GM12878 (cell line): Measurements from ENCODE around the gene PCP4L1. TPM values are rescaled to one million over a fixed set of nuclear protein-coding genes. Genes with fewer than 3 reads are reported as not detected.

Source experiments
- ATAC-seq: fragments of 200-7000 bp; cut with Tn5 transposase; 3 replicates; pipeline ENCODE4 v1.9.1; 2020; ENCODE audit warnings: mild to moderate bottlenecking, moderate library complexity
- BruUV-seq: library from RNA; stranded (reverse); fragments of 400-500 nt; replicated peaks from 2 replicates; lab custom pipeline; 2021; lab: Mats Ljungman, UMichigan
- CTCF ChIA-PET: fragments of 300-600 bp; sonication (Branson Sonifier 250); formaldehyde crosslinking; extraction: SDS; loops from one replicate; lab custom pipeline; 2021; ENCODE audit warnings: inconsistent platforms; lab: Yijun Ruan, JAX
- POLR2A ChIA-PET: fragments of 350-600 bp; formaldehyde crosslinking; extraction: SDS; loops from one replicate; lab custom pipeline; 2021; ENCODE audit warnings: inconsistent platforms; lab: Charles Lee
- RAD21 ChIA-PET: fragments of 300-600 bp; sonication (Branson Sonifier 250); formaldehyde crosslinking; loops from one replicate; lab custom pipeline; 2023; ENCODE audit warnings: antibody characterized with exemption; ENCODE audit not compliant: unreplicated experiment; lab: Charles Lee
- SMC1A ChIA-PET: fragments of 300-600 bp; sonication (Branson Sonifier 250); formaldehyde crosslinking; loops from one replicate; lab custom pipeline; 2023; ENCODE audit not compliant: unreplicated experiment, uncharacterized antibody; lab: Charles Lee
- DNase-seq: peaks from one replicate; pipeline ENCODE4 v3.0.0-alpha.2; 2011; ENCODE audit warnings: low read depth, low spot score
- FAIRE-seq: peaks from 3 replicates; lab custom pipeline; 2011; peaks lifted over from hg19 to GRCh38; lab: Jason Lieb, UNC
- H2AFZ ChIP-seq: 2 replicates; pipeline ENCODE4 v1.6.0; 2011; ENCODE audit warnings: low read depth, low read length, control low read depth; ENCODE audit not compliant: control insufficient read depth
- H3K27ac ChIP-seq: 2 replicates; pipeline ENCODE4 v1.5.1; 2011; ENCODE audit warnings: control low read depth; ENCODE audit not compliant: control insufficient read depth, insufficient read depth
- H3K27me3 ChIP-seq, 2 experiments: replicated peaks in 1 of 2; 2 replicates each; pipeline versions ENCODE4 v1.6.0 to v1.6.1; 2011; ENCODE audit warnings: low read length in 1 of 2; ENCODE audit not compliant: control insufficient read depth in 2 of 2, insufficient read depth in 2 of 2
- H3K36me3 ChIP-seq, 2 experiments: 2 replicates each; pipeline ENCODE4 v1.5.1; 2011; ENCODE audit warnings: low read length in 1 of 2; ENCODE audit not compliant: control insufficient read depth in 2 of 2, insufficient read depth in 2 of 2
- H3K4me1 ChIP-seq: 2 replicates; pipeline ENCODE4 v1.6.1; 2011; ENCODE audit warnings: mild to moderate bottlenecking, low read length, moderate library complexity, mixed read lengths; ENCODE audit not compliant: control insufficient read depth, insufficient read depth
- H3K4me2 ChIP-seq: 2 replicates; pipeline ENCODE4 v1.6.0; 2011; ENCODE audit warnings: control low read depth; ENCODE audit not compliant: control insufficient read depth, insufficient read depth
- H3K4me3 ChIP-seq: fragments of 200-600 bp; sonication (generic); 2 replicates; pipeline ENCODE4 v1.5.1; 2016
- H3K79me2 ChIP-seq: 2 replicates; pipeline ENCODE4 v1.6.0; 2011; ENCODE audit warnings: low read length; ENCODE audit not compliant: control insufficient read depth, insufficient read depth
- H3K9ac ChIP-seq: 2 replicates; pipeline ENCODE4 v1.8.0; 2011; ENCODE audit warnings: low read length, control low read depth, mixed read lengths; ENCODE audit not compliant: control insufficient read depth, insufficient read depth
- H3K9me3 ChIP-seq: replicated peaks from 3 replicates; pipeline ENCODE4 v1.5.1; 2011; ENCODE audit warnings: mild to moderate bottlenecking, low read length; ENCODE audit not compliant: control insufficient read depth, insufficient read depth
- H4K20me1 ChIP-seq: 2 replicates; pipeline ENCODE4 v1.6.0; 2011; ENCODE audit not compliant: control insufficient read depth, insufficient read depth
- JUNB ChIP-seq: IDR thresholded peaks from 2 replicates; pipeline ENCODE4 v1.6.1; 2016; ENCODE audit warnings: antibody characterized with exemption, mild to moderate bottlenecking
- MAX ChIP-seq: IDR thresholded peaks from 2 replicates; pipeline ENCODE4 v1.6.1; 2012; ENCODE audit warnings: low read depth, low read length, improper control_type of control experiment
- SP1 ChIP-seq: IDR thresholded peaks from one replicate; pipeline ENCODE4 v1.6.1; 2011; ENCODE audit warnings: low read depth, low read length
- ZBTB40 ChIP-seq: fragments of 450-650 bp; IDR thresholded peaks from 2 replicates; pipeline ENCODE4 v1.6.1; 2016; ENCODE audit warnings: mild to moderate bottlenecking, moderate library complexity, borderline replicate concordance
- ZNF592 ChIP-seq: fragments of 450-650 bp; IDR thresholded peaks from 2 replicates; pipeline ENCODE4 v1.6.1; 2017; ENCODE audit warnings: mild to moderate bottlenecking, moderate library complexity
- WGBS: methylation state at CpG from one replicate; pipeline ENCODE4 v1.1.6; 2016; ENCODE audit warnings: low lambda C conversion rate; ENCODE audit not compliant: insufficient replicate concordance, insufficient coverage; ENCODE audit errors: missing lambda C conversion rate; 5-methylcytosine and 5-hydroxymethylcytosine counted together
- in situ Hi-C: fragments of 300-500 bp; cut with MboI; formaldehyde crosslinking; loops from 9 replicates; pipeline ENCODE4 v1.14.3; 2018; ENCODE audit warnings: mixed read lengths
- intact Hi-C: fragments of 100-400 bp; cut with micrococcal nuclease; formaldehyde crosslinking; loops from one replicate; pipeline ENCODE4 v1.14.2; 2022; ENCODE audit not compliant: unreplicated experiment
- polyA plus RNA-seq, 11 experiments: library from polyadenylated mRNA; depleted of rRNA in 4 of 11; unstranded in 6 of 11; stranded (reverse) in 5 of 11; fragments of >200 nt; fragmentation: Nextera tagmentation in 4 of 11; fragmentation: Illumina TruSeq in 1 of 11; extraction: Ambion mirVana in 4 of 11; extraction: Trizol in 1 of 11; gene quantifications; 1 replicate in 1 of 11; 2 replicates in 10 of 11; pipeline versions ENCODE4 v1.2.1 to v1.2.3, GENCODE V29; 2011 to 2016; ENCODE audit warnings: inconsistent platforms in 2 of 11, missing spikeins in 2 of 11, low read depth in 1 of 11
- total RNA-seq, 4 experiments: library from RNA; depleted of rRNA in 3 of 4; stranded (reverse); fragments of >200 nt in 3 of 4; fragmentation: Illumina TruSeq in 1 of 4; extraction: Trizol in 1 of 4; gene quantifications; 2 replicates each; pipeline versions ENCODE4 v1.2.1 to v1.2.3, GENCODE V29; 2013 to 2021

PCP4L1 gene
- total and polyA plus RNA-seq, 10 of the 15 experiments (the other 5 are each of a cell fraction or from before 2014, with no cell fraction given) = 1.0 to 5.2 (median 2.8) TPM

- ChIA-PET RAD21 (interaction anchor here (0.7 kb wide), 2 partner anchors 36 to 40 kb away, joined by 3 read pairs; no protein-coding TSS in a partner anchor), POLR2A (interaction anchor here (0.6 kb wide), 1 partner anchor 17 kb away, joined by 3 read pairs; no protein-coding TSS in a partner anchor), SMC1A (interaction anchor here (0.6 to 0.8 kb wide), 3 partner anchors 9 to 37 kb away, joined by 3 read pairs; no protein-coding TSS in a partner anchor), CTCF (interaction anchor here (1.3 to 2.0 kb wide), 2 partner anchors 21 to 65 kb away, joined by 3 to 7 read pairs; no protein-coding TSS in a partner anchor)
- in situ Hi-C loops = no loop called here
- TF ChIP-seq SP1 (no peak), JUNB (no peak)
- Histone ChIP-seq H3K27ac (no peak overlapping the region), H2AFZ (no peak overlapping the region), H3K9me3 (no peaks in the 10 kb centered on the region), H3K27me3 (no peaks in the 10 kb centered on the region), H3K9ac (no peak overlapping the region), H3K36me3 (no peaks in the 10 kb centered on the region), H3K79me2 (no peaks in the 10 kb centered on the region), H3K4me3 (no peak overlapping the region), H3K4me1 (peaks cover under 1% of the 10 kb centered on the region; the same call in 1 of the 2 replicates), H4K20me1 (no peaks in the 10 kb centered on the region), H3K4me2 (no peak overlapping the region)
- no peak for ATAC-seq
- DNase-seq = no peak
- no peak for FAIRE-seq
- intact Hi-C loops = no loop called here
- no TSS peak for BruUV-seq
- 75% methylated on average over 2 of the region's 2 CpGs for WGBS
Measured at GRCh38 chr1:161266836-161267235, 8.3 kb downstream of the PCP4L1 start.

- Histone ChIP-seq H3K79me2 (no peaks in the 10 kb centered on the region), H3K4me3 (no peak overlapping the region), H3K4me1 (no peaks in the 10 kb centered on the region), H3K9ac (no peak overlapping the region), H3K27me3 (no peaks in the 10 kb centered on the region), H3K36me3 (no peaks in the 10 kb centered on the region), H2AFZ (no peak overlapping the region), H3K4me2 (no peak overlapping the region), H3K27ac (no peak overlapping the region), H4K20me1 (no peaks in the 10 kb centered on the region), H3K9me3 (no peaks in the 10 kb centered on the region)
- FAIRE-seq (no peak), ATAC-seq (no peak), DNase-seq (no peak)
- ChIA-PET SMC1A (no interaction called here), CTCF (interaction anchor here (1.3 to 2.0 kb wide), 2 partner anchors 22 to 64 kb away, joined by 3 to 7 read pairs; no protein-coding TSS in a partner anchor), POLR2A (no interaction called here), RAD21 (no interaction called here)
- 19% methylated on average over 3 of the region's 3 CpGs for WGBS
- no TSS peak for BruUV-seq
- in situ Hi-C loops (no loop called here), intact Hi-C loops (no loop called here)
- TF ChIP-seq ZBTB40 = no peak
- no peak for TF ChIP-seq MAX
- no peak for TF ChIP-seq ZNF592
Measured at GRCh38 chr1:161267321-161267720, 8.8 kb downstream of the PCP4L1 start.
